ENCODE results near the gene CFAP74. TPM values are rescaled to one million over a fixed set of nuclear protein-coding genes. Genes with fewer than 3 reads are reported as not detected.

Gene CFAP74
- total RNA-seq, 1 donor from 2014 or later: 0.12 TPM

GRCh38 chr1:1929639-1930545, 73.7 kb downstream of the CFAP74 start:
- H3K36me3 Mint-ChIP-seq (ENCODE audit: low read depth): no peaks in the 10 kb centered on the region
- H3K27me3 Mint-ChIP-seq (ENCODE audit: low read depth): peaks cover 2% of the 10 kb centered on the region
- DNase-seq (ENCODE audit: low read depth, low spot score): no peak
- no peak overlapping the region for H3K27ac Mint-ChIP-seq (ENCODE audit: unreplicated experiment)
- H3K9me3 Mint-ChIP-seq: peaks cover 7% of the 10 kb centered on the region
- no peaks in the 10 kb centered on the region for H3K4me1 Mint-ChIP-seq
- no peak for TF ChIP-seq CTCF (conservative IDR thresholded peaks at IDR 0.05)
- H3K4me3 Mint-ChIP-seq: no peak overlapping the region

DNA sequence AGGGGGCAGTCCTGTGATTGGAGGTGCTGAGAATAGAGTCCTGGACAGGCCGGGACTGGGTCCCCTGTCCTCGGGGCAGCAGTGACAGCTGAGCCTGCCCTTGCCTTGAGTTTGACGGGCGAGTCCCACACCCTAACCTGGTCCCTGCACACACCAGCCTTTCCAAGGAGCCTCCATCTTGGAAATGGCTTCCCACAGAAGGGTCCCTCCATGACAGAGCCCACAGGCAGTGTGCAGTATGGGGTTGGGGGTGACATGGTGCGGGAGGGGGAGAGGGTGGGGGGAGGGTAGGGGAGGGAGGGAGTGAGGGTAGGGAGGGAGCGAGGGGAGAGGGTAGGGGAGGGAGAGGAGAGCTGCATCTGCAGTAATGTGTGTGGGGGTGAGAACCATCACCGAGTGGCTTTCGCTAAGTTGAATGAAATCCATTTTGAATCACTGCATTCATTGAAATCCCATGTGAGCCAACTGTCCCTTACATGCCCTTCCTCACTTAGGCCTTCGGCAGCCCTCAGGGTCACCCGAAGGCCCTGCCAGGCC, 74.4 kb downstream of the CFAP74 start:
- H3K36me3 Mint-ChIP-seq (ENCODE audit: low read depth): no peaks in the 10 kb centered on the region
- DNase-seq (ENCODE audit: low read depth, low spot score): no peak
- H3K27ac Mint-ChIP-seq (ENCODE audit: unreplicated experiment): no peak overlapping the region
- H3K9me3 Mint-ChIP-seq: peaks cover 5% of the 10 kb centered on the region
- H3K4me3 Mint-ChIP-seq: no peak overlapping the region
- no peak for TF ChIP-seq CTCF (conservative IDR thresholded peaks at IDR 0.05)
- H3K4me1 Mint-ChIP-seq: no peaks in the 10 kb centered on the region
- H3K27me3 Mint-ChIP-seq (ENCODE audit: low read depth): peaks cover 2% of the 10 kb centered on the region

GRCh38 chr1:1928231-1929101, 75.1 kb downstream of the CFAP74 start:
- peaks cover 1% of the 10 kb centered on the region for H3K9me3 Mint-ChIP-seq
- no peak overlapping the region for H3K4me3 Mint-ChIP-seq
- no peak overlapping the region for H3K27ac Mint-ChIP-seq (ENCODE audit: unreplicated experiment)
- no peaks in the 10 kb centered on the region for H3K36me3 Mint-ChIP-seq (ENCODE audit: low read depth)
- H3K4me1 Mint-ChIP-seq: no peaks in the 10 kb centered on the region
- DNase-seq (ENCODE audit: low read depth, low spot score): no peak
- peaks cover 1% of the 10 kb centered on the region for H3K27me3 Mint-ChIP-seq (ENCODE audit: low read depth)
- TF ChIP-seq CTCF (conservative IDR thresholded peaks at IDR 0.05): no peak

- H3K4me3 Mint-ChIP-seq: no peak overlapping the region
- H3K27me3 Mint-ChIP-seq (ENCODE audit: low read depth): no peaks in the 10 kb centered on the region
- no peak for TF ChIP-seq CTCF (conservative IDR thresholded peaks at IDR 0.05)
- H3K4me1 Mint-ChIP-seq: no peaks in the 10 kb centered on the region
- H3K36me3 Mint-ChIP-seq (ENCODE audit: low read depth): no peaks in the 10 kb centered on the region
- DNase-seq (ENCODE audit: low read depth, low spot score): no peak
- H3K27ac Mint-ChIP-seq (ENCODE audit: unreplicated experiment): no peak overlapping the region
- H3K9me3 Mint-ChIP-seq: no peaks in the 10 kb centered on the region
Measured at GRCh38 chr1:1927751-1928150, 75.8 kb downstream of the CFAP74 start.

GRCh38 chr1:1926886-1927660, 76.5 kb downstream of the CFAP74 start:
- Mint-ChIP-seq H3K27ac (ENCODE audit: unreplicated experiment) (no peak overlapping the region), H3K36me3 (ENCODE audit: low read depth) (no peaks in the 10 kb centered on the region)

More at GRCh38 chr1:1926886-1927660, 76.5 kb downstream of the CFAP74 start:
- Mint-ChIP-seq H3K27me3 (ENCODE audit: low read depth) (no peaks in the 10 kb centered on the region), H3K4me1 (no peaks in the 10 kb centered on the region), H3K4me3 (no peak overlapping the region), H3K9me3 (no peaks in the 10 kb centered on the region)
- DNase-seq (ENCODE audit: low read depth, low spot score): no peak
- TF ChIP-seq CTCF (conservative IDR thresholded peaks at IDR 0.05): no peak
